ENCODE data around the gene NUP93. TPM values are rescaled to one million over a fixed set of nuclear protein-coding genes. Genes with fewer than 3 reads are reported as not detected.

NUP93 gene
- total and polyA plus RNA-seq, 2 of the 8 experiments (the other 6 are each of a cell fraction or from before 2014, with no cell fraction given) = 147 to 201 TPM

DNA sequence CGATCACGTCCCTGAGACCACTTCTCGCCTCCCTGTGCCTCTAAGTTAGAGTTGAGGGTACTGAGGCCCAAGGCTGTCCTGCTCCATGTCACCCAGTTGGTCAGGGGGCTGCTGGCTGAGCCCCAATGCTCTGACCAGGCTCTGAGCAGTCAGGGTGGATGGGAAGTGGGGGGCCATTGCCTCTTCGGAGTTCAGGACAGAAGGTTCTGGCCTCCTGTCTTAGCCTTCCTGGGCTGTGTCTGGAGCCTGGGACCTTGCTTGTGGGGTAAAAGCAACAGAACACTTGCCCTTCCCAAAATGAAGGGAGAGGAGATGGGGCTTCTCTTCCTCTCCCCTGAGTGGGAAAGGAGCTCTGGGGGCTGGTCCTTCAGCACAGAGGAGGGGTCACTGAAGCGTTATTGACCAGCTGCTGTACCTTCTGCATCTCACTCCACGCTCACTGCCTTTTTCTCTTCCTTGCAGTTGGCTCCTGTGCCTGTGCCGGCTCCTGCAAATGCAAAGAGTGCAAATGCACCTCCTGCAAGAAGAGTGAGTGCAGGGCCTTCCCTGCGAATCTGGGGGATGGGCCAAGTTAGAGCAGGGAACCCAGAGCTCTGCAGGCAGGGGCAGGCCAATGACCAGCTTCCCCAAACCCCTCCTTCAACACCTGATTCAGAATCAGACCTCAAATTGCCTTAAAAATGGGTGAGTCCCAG, 47.1 kb upstream of the NUP93 start:
- DNase-seq (ENCODE audit: low read depth in 1 of 2, low spot score in 2 of 2) (no peak), FAIRE-seq (no peak)
- H2BK20ac ChIP-seq (ENCODE audit: low read length) = no peak overlapping the region
- peak overlapping the region; percentile 75; the same call in 1 of the 2 replicates for H2BK12ac ChIP-seq (ENCODE audit: low read depth, low read length)
- 27% methylated on average over 8 of the region's 8 CpGs; no CpG with 5 or more reads in 1 of the 2 experiments for WGBS, 2 experiments (ENCODE audit: extremely low coverage in 1 of 2, insufficient coverage in 1 of 2, insufficient read length in 1 of 2, insufficient replicate concordance in 2 of 2, low coverage in 1 of 2, low lambda C conversion rate in 2 of 2, missing lambda C conversion rate in 1 of 2)
- peaks cover 0 to 3% (median 0%) of the 10 kb centered on the region in 4 experiments; a peak in 1 of 8 replicates for H3K36me3 ChIP-seq (ENCODE audit: control insufficient read depth in 2 of 4, insufficient read depth in 4 of 4, low read length in 3 of 4)
- peak overlapping the region; percentile 53 for H3K4ac ChIP-seq (replicated peaks; ENCODE audit: insufficient read length, low read depth, low read length)
- ChIA-PET POLR2A (ENCODE audit: partially characterized antibody) (interaction anchor here (0.6 to 12.9 kb wide), 15 partner anchors 9 to 164 kb away, joined by 3 to 205 read pairs (median 5); partner anchors contain the start of genes MT1E, MT1F, MT1G and MT1H), CTCF (ENCODE audit: partially characterized antibody) (interaction anchor here (0.8 to 4.5 kb wide), 9 partner anchors 11 to 168 kb away, joined by 3 to 37 read pairs (median 3); no protein-coding TSS in a partner anchor)
- H3K56ac ChIP-seq (replicated peaks; ENCODE audit: insufficient read length, low read depth, low read length) = no peak overlapping the region
- H3K79me1 ChIP-seq (ENCODE audit: low read depth, low read length) = no peaks in the 10 kb centered on the region; the same call in 1 of the 2 replicates
- no peak overlapping the region for H3K27ac ChIP-seq (ENCODE audit: low read depth, low read length)
- H3K23ac ChIP-seq (ENCODE audit: insufficient read length) = no peak overlapping the region
- H3K9me3 ChIP-seq (ENCODE audit: insufficient read depth in 2 of 2, low read depth in 1 of 2, low read length in 1 of 2) = no peaks in the 10 kb centered on the region
- H4K91ac ChIP-seq (replicated peaks; ENCODE audit: insufficient read length, low read length) = peak overlapping the region; percentile 79
- H4K5ac ChIP-seq (ENCODE audit: insufficient read length, low read depth, low read length) = no peak overlapping the region
- H3K23me2 ChIP-seq (ENCODE audit: low read depth, low read length) = peaks cover 10% of the 10 kb centered on the region
- peak overlapping the region; percentile 57 to 77 (median 69) for H3K4me3 ChIP-seq (ENCODE audit: extremely low read depth in 1 of 4, insufficient read depth in 2 of 4, low read depth in 3 of 4, low read length in 4 of 4)
- no peak overlapping the region for H3K14ac ChIP-seq (ENCODE audit: insufficient read length)
- peak overlapping the region; percentile 97 to 100 for H3K4me2 ChIP-seq (ENCODE audit: insufficient read depth in 1 of 2, low read depth in 2 of 2, low read length in 2 of 2)
- H3K27me3 ChIP-seq (replicated peaks in 1 of 4; ENCODE audit: control insufficient read depth in 3 of 4, extremely low read depth in 1 of 4, insufficient read depth in 3 of 4, low read length in 3 of 4) = peaks cover 0 to 35% (median 20%) of the 10 kb centered on the region in 4 experiments; a peak in 5 of 7 replicates
- H3K18ac ChIP-seq (ENCODE audit: extremely low read depth, low read length) = peak overlapping the region; percentile 84
- H2BK15ac ChIP-seq (ENCODE audit: low read length) = peak overlapping the region; percentile 99
- H2BK5ac ChIP-seq (ENCODE audit: low read depth, low read length) = no peak overlapping the region; the same call in 1 of the 2 replicates
- peaks cover 0 to 1% of the 10 kb centered on the region in 2 experiments for H4K20me1 ChIP-seq (replicated peaks in 1 of 2; ENCODE audit: control insufficient read depth in 1 of 2, insufficient read depth in 2 of 2, low read length in 2 of 2)
- no peaks in the 10 kb centered on the region for H3K79me2 ChIP-seq (ENCODE audit: control insufficient read depth in 1 of 2, insufficient read depth in 2 of 2, low read length in 2 of 2)
- H3K9ac ChIP-seq (replicated peaks in 1 of 4; ENCODE audit: extremely low read depth in 1 of 4, low read depth in 3 of 4, low read length in 3 of 4) = peak overlapping the region in 2 of 4 experiments; percentile 7 to 79; a peak in 2 of 7 replicates
- H4K8ac ChIP-seq (ENCODE audit: extremely low read depth, insufficient read depth, low read length) = no peak overlapping the region
- no peak overlapping the region for H2BK120ac ChIP-seq (replicated peaks; ENCODE audit: low read depth, low read length)
- H2AFZ ChIP-seq (ENCODE audit: low read length) = peak overlapping the region; percentile 60; the same call in 1 of the 2 replicates
- H3K4me1 ChIP-seq (replicated peaks in 1 of 4; ENCODE audit: control insufficient read depth in 3 of 4, insufficient read depth in 4 of 4, low read length in 3 of 4) = peaks cover 0 to 19% (median 8%) of the 10 kb centered on the region in 4 experiments; a peak in 6 of 7 replicates
- peak overlapping the region; percentile 18; the same call in 1 of the 2 replicates for H2AK5ac ChIP-seq (ENCODE audit: low read depth, low read length)
- TF ChIP-seq SRF (IDR thresholded peaks at IDR 0.05; ENCODE audit: low read depth, low read length) = no peak
- TF ChIP-seq FOSL1 (IDR thresholded peaks at IDR 0.05; ENCODE audit: insufficient read depth, low read depth, low read length) = no peak
- TF ChIP-seq, protein P1, sequence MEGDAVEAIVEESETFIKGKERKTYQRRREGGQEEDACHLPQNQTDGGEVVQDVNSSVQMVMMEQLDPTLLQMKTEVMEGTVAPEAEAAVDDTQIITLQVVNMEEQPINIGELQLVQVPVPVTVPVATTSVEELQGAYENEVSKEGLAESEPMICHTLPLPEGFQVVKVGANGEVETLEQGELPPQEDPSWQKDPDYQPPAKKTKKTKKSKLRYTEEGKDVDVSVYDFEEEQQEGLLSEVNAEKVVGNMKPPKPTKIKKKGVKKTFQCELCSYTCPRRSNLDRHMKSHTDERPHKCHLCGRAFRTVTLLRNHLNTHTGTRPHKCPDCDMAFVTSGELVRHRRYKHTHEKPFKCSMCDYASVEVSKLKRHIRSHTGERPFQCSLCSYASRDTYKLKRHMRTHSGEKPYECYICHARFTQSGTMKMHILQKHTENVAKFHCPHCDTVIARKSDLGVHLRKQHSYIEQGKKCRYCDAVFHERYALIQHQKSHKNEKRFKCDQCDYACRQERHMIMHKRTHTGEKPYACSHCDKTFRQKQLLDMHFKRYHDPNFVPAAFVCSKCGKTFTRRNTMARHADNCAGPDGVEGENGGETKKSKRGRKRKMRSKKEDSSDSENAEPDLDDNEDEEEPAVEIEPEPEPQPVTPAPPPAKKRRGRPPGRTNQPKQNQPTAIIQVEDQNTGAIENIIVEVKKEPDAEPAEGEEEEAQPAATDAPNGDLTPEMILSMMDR (IDR thresholded peaks at IDR 0.05; ENCODE audit: control extremely low read depth in 1 of 3, insufficient read depth in 1 of 3, low read depth in 1 of 3, low read length in 3 of 3) = no peak
- no peak for TF ChIP-seq TEAD4 (IDR thresholded peaks at IDR 0.05; ENCODE audit: low read depth, low read length)
- TF ChIP-seq RNF2 (IDR thresholded peaks at IDR 0.05; ENCODE audit: borderline replicate concordance, low read depth, low read length, missing control alignments, poor library complexity, severe bottlenecking) = no peak
- TF ChIP-seq KDM5A (IDR thresholded peaks at IDR 0.05; ENCODE audit: low read length) = no peak
- TF ChIP-seq MAFK (IDR thresholded peaks at IDR 0.05; ENCODE audit: low read depth, low read length) = no peak
- no peak for TF ChIP-seq RFX5 (IDR thresholded peaks at IDR 0.05; ENCODE audit: borderline replicate concordance, low read depth, low read length)

Data from H1 (cell line).